GM12892 (cell line): ENCODE measurements around the gene TRMT11.

Experiments used
- POLR2A ChIP-seq: IDR thresholded peaks from 2 replicates; pipeline ENCODE4 v1.6.1; 2011; ENCODE audit warnings: low read depth, low read length, control low read depth
- POLR2AphosphoS5 ChIP-seq: IDR thresholded peaks from 2 replicates; pipeline ENCODE4 v1.6.1; 2011; ENCODE audit warnings: low read depth, low read length, control low read depth
- TAF1 ChIP-seq: IDR thresholded peaks from 2 replicates; pipeline ENCODE4 v1.6.1; 2011; ENCODE audit warnings: low read depth, mild to moderate bottlenecking, control low read depth, low read length, borderline replicate concordance

DNA sequence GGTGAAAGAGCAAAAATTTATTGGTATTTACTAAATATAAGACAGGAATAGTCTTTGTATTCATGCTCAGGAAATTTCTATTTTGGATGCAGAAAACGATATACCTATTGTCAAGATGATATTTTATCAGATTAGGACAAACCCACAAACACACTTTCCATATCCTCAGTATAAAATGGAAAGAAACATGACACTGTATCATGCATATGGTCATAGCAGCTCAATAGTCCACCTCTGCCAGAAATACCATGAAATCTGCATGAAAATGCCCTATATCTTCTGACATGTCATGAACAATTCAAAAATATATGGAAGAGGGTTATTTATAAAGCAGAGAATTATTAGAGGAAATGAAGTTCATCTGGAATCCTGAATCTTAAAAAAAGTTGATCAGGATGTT, 41.4 kb upstream of the TRMT11 start:
- TF ChIP-seq POLR2A (no peak), POLR2AphosphoS5 (no peak), TAF1 (no peak)
